Liver (tissue), 3 donors: ENCODE results near the gene NODAL.

Source experiments
- CTCF ChIP-seq: fragments of 150-350 bp; IDR thresholded peaks from 2 replicates; pipeline ENCODE4 v1.5.1; 2017; ENCODE audit warnings: improper control_type of control experiment, low read depth, low read length; ENCODE audit not compliant: missing input control
- EGR1 ChIP-seq, 2 donors: IDR thresholded peaks; 2 replicates each; pipeline ENCODE4 v1.6.1; 2016 to 2018; ENCODE audit warnings: antibody characterized with exemption in 2 of 2, low read depth in 2 of 2
- GABPA ChIP-seq, 2 donors: IDR thresholded peaks in 1 of 2; conservative IDR thresholded peaks in 1 of 2; 2 replicates each; pipeline ENCODE4 v1.6.1; 2016; ENCODE audit warnings: antibody characterized with exemption in 2 of 2, mild to moderate bottlenecking in 1 of 2, moderate library complexity in 1 of 2
- HNF4A ChIP-seq, 2 donors: conservative IDR thresholded peaks; 2 replicates each; pipeline ENCODE4 v1.6.1; 2016; ENCODE audit warnings: antibody characterized with exemption in 2 of 2, mild to moderate bottlenecking in 2 of 2
- HNF4G ChIP-seq: IDR thresholded peaks from 2 replicates; pipeline ENCODE4 v1.6.1; 2016; ENCODE audit warnings: antibody characterized with exemption
- JUND ChIP-seq, 2 donors: IDR thresholded peaks; 2 replicates each; pipeline ENCODE4 v1.6.1; 2016; ENCODE audit warnings: antibody characterized with exemption in 2 of 2
- MAX ChIP-seq: IDR thresholded peaks from 2 replicates; pipeline ENCODE4 v1.6.1; 2016; ENCODE audit warnings: antibody characterized with exemption
- RAD21 ChIP-seq, 2 donors: IDR thresholded peaks; 2 replicates each; pipeline ENCODE4 v1.6.1; 2016; ENCODE audit warnings: antibody characterized with exemption in 2 of 2, mild to moderate bottlenecking in 2 of 2
- RXRA ChIP-seq, 2 donors: IDR thresholded peaks; 2 replicates each; pipeline ENCODE4 v1.6.1; 2017 to 2018; ENCODE audit warnings: antibody characterized with exemption in 2 of 2, mild to moderate bottlenecking in 1 of 2
- SP1 ChIP-seq: IDR thresholded peaks from 2 replicates; pipeline ENCODE4 v1.6.1; 2018; ENCODE audit warnings: antibody characterized with exemption, mild to moderate bottlenecking
- ZBTB33 ChIP-seq: IDR thresholded peaks from 2 replicates; pipeline ENCODE4 v1.6.1; 2016; ENCODE audit warnings: antibody characterized with exemption
- donor health status: healthy.
- donor health status: healthy.

GRCh38 chr10:70487824-70488223 is 46.3 kb upstream of the NODAL start:
- no peak for TF ChIP-seq EGR1 (IDR thresholded peaks at IDR 0.05; ENCODE audit: low read depth in 2 of 2)
- no peak for TF ChIP-seq CTCF
- no peak for TF ChIP-seq RXRA (IDR thresholded peaks at IDR 0.05)
- no peak for TF ChIP-seq HNF4A (conservative IDR thresholded peaks at IDR 0.05)
- TF ChIP-seq ZBTB33, result no peak
- no peak for TF ChIP-seq GABPA (IDR thresholded peaks at IDR 0.05 in 1 of 2, conservative IDR thresholded peaks at IDR 0.05 in 1 of 2)
- no peak for TF ChIP-seq HNF4G
- no peak for TF ChIP-seq SP1
- TF ChIP-seq JUND (IDR thresholded peaks at IDR 0.05), result no peak
- TF ChIP-seq RAD21 (IDR thresholded peaks at IDR 0.05), result no peak
- TF ChIP-seq MAX, result no peak
